ENCODE results near the gene CENPN.

DNA sequence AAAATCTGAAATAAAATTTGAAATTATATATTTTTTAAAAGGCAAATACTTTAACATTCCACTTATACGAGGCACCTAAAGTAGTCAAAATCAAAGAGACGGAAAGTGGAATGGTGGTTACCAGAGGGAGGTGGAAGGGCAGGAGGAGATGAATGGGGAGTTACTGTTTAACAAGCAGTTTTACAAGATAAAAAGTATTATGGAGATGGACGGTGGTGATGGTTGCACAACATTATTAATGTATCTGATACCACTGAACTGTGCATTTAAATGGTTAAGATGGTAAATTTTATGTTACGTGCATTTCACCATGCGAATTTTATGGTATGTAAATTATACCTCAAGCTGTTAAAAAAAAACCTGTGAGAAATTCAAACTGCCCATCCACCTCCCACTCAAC is 5.7 kb upstream of the CENPN start:
- no peak for TF ChIP-seq FOSL2 (IDR thresholded peaks at IDR 0.05)
- TF ChIP-seq FOSL2 (CRISPR knock-in tag; IDR thresholded peaks at IDR 0.05), result no peak
- TF ChIP-seq, protein P1, sequence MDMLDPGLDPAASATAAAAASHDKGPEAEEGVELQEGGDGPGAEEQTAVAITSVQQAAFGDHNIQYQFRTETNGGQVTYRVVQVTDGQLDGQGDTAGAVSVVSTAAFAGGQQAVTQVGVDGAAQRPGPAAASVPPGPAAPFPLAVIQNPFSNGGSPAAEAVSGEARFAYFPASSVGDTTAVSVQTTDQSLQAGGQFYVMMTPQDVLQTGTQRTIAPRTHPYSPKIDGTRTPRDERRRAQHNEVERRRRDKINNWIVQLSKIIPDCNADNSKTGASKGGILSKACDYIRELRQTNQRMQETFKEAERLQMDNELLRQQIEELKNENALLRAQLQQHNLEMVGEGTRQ (IDR thresholded peaks at IDR 0.05), result no peak
- TF ChIP-seq, protein P2, sequence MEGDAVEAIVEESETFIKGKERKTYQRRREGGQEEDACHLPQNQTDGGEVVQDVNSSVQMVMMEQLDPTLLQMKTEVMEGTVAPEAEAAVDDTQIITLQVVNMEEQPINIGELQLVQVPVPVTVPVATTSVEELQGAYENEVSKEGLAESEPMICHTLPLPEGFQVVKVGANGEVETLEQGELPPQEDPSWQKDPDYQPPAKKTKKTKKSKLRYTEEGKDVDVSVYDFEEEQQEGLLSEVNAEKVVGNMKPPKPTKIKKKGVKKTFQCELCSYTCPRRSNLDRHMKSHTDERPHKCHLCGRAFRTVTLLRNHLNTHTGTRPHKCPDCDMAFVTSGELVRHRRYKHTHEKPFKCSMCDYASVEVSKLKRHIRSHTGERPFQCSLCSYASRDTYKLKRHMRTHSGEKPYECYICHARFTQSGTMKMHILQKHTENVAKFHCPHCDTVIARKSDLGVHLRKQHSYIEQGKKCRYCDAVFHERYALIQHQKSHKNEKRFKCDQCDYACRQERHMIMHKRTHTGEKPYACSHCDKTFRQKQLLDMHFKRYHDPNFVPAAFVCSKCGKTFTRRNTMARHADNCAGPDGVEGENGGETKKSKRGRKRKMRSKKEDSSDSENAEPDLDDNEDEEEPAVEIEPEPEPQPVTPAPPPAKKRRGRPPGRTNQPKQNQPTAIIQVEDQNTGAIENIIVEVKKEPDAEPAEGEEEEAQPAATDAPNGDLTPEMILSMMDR (IDR thresholded peaks at IDR 0.05), result no peak
- TF ChIP-seq ZC3H11A (IDR thresholded peaks at IDR 0.05), result no peak
- TF ChIP-seq PHF8 (IDR thresholded peaks at IDR 0.05; ENCODE audit: borderline replicate concordance, low read depth), result no peak
- TF ChIP-seq, protein P3, sequence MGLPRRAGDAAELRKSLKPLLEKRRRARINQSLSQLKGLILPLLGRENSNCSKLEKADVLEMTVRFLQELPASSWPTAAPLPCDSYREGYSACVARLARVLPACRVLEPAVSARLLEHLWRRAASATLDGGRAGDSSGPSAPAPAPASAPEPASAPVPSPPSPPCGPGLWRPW (IDR thresholded peaks at IDR 0.05), result no peak
- TF ChIP-seq RAD21 (conservative IDR thresholded peaks at IDR 0.05 in 1 of 2, IDR thresholded peaks at IDR 0.05 in 1 of 2), result no peak

Data from A549 (cell line).